OCI-LY7 (cell line): ENCODE data around the gene TTC36. TPM values are rescaled to one million over a fixed set of nuclear protein-coding genes. Genes with fewer than 3 reads are reported as not detected.

Source experiments
- BruUV-seq: library from RNA; stranded (reverse); fragments of 400-500 nt; replicated peaks from 2 replicates; lab custom pipeline; 2021; lab: Mats Ljungman, UMichigan
- CTCF ChIA-PET: fragments of 300-600 bp; sonication (Branson Sonifier 250); formaldehyde crosslinking; loops from one replicate; lab custom pipeline; 2022; ENCODE audit warnings: antibody characterized with exemption; ENCODE audit not compliant: unreplicated experiment; lab: Charles Lee
- POLR2A ChIA-PET: fragments of 300-600 bp; sonication (Branson Sonifier 250); formaldehyde crosslinking; loops from one replicate; lab custom pipeline; 2022; ENCODE audit warnings: antibody characterized with exemption; lab: Charles Lee
- DNase-seq: peaks from one replicate; pipeline ENCODE4 v3.0.0-alpha.2; 2015; ENCODE audit warnings: low spot score
- H2AFZ ChIP-seq: fragments of 200-600 bp; sonication (generic), shearing (Covaris generic); 2 replicates; pipeline ENCODE4 v1.6.1; 2014; ENCODE audit warnings: mild to moderate bottlenecking, antibody characterized with exemption, low read length, moderate library complexity
- H3K27ac ChIP-seq: fragments of 200-600 bp; sonication (generic); 2 replicates; pipeline ENCODE4 v1.5.1; 2014; ENCODE audit warnings: mixed run types, low read depth, mild to moderate bottlenecking, moderate library complexity, low read length, inconsistent platforms; ENCODE audit not compliant: poor library complexity, severe bottlenecking
- H3K36me3 ChIP-seq: fragments of 200-600 bp; sonication (generic); 2 replicates; pipeline ENCODE4 v1.6.1; 2014; ENCODE audit warnings: mild to moderate bottlenecking, antibody characterized with exemption, low read length, moderate library complexity, mixed read lengths; ENCODE audit not compliant: insufficient read depth
- H3K4me1 ChIP-seq: fragments of 200-600 bp; sonication (generic); 2 replicates; pipeline ENCODE4 v1.5.1; 2014; ENCODE audit warnings: mild to moderate bottlenecking, low read length; ENCODE audit not compliant: insufficient read depth, poor library complexity, severe bottlenecking
- H3K4me2 ChIP-seq: fragments of 200-600 bp; sonication (generic); 2 replicates; pipeline ENCODE4 v1.6.1; 2014; ENCODE audit warnings: mild to moderate bottlenecking, low read length
- H3K4me3 ChIP-seq: fragments of 200-600 bp; sonication (generic); 2 replicates; pipeline ENCODE4 v1.5.1; 2014; ENCODE audit warnings: mild to moderate bottlenecking, low read depth, low read length; ENCODE audit not compliant: poor library complexity, severe bottlenecking
- H3K79me2 ChIP-seq: fragments of 200-600 bp; sonication (generic); 2 replicates; pipeline ENCODE4 v1.6.1; 2016; ENCODE audit warnings: low read depth, mild to moderate bottlenecking, low read length, moderate library complexity, mixed read lengths; ENCODE audit not compliant: insufficient read depth
- H3K9me2 ChIP-seq: fragments of 200-600 bp; sonication (generic); 2 replicates; pipeline ENCODE4 v1.6.1; 2016; ENCODE audit warnings: mild to moderate bottlenecking, low read length, mixed read lengths; ENCODE audit not compliant: insufficient read depth
- H3K9me3 ChIP-seq: fragments of 200-600 bp; sonication (generic); 2 replicates; pipeline ENCODE4 v1.6.1; 2014; ENCODE audit warnings: mild to moderate bottlenecking, mixed run types, low read length, mixed read lengths
- H4K20me1 ChIP-seq: fragments of 200-600 bp; sonication (generic); 2 replicates; pipeline ENCODE4 v1.6.1; 2014; ENCODE audit warnings: mild to moderate bottlenecking, antibody characterized with exemption, low read length, moderate library complexity, mixed read lengths; ENCODE audit not compliant: insufficient read depth
- EZH2phosphoT487 ChIP-seq: fragments of 200-600 bp; sonication (generic); IDR thresholded peaks from 2 replicates; pipeline ENCODE4 v1.6.1; 2018; ENCODE audit warnings: low read depth, borderline replicate concordance, mild to moderate bottlenecking, mixed run types, antibody characterized with exemption, low read length, moderate library complexity, mixed read lengths
- intact Hi-C: fragments of 100-400 bp; cut with micrococcal nuclease; formaldehyde crosslinking; loops from one replicate; pipeline ENCODE4 v1.10.0; 2022; ENCODE audit not compliant: unreplicated experiment
- total RNA-seq, 2 experiments: library from RNA; depleted of rRNA in 1 of 2; stranded (reverse); fragments of >200 nt in 1 of 2; shearing (Covaris generic) in 1 of 2; gene quantifications; 2 replicates each; pipeline ENCODE4 v1.2.3, GENCODE V29; 2014 to 2022
- TF ChIP-seq, protein P1 (sequence below): fragments of 200-600 bp; sonication (generic); conservative IDR thresholded peaks from 2 replicates; pipeline ENCODE4 v1.5.1; 2014; ENCODE audit warnings: mild to moderate bottlenecking, antibody characterized with exemption, low read length, moderate library complexity, mixed read lengths

Gene TTC36
- total RNA-seq, 2 experiments from 2014 or later = 0.82 TPM; not detected in 1

DNA sequence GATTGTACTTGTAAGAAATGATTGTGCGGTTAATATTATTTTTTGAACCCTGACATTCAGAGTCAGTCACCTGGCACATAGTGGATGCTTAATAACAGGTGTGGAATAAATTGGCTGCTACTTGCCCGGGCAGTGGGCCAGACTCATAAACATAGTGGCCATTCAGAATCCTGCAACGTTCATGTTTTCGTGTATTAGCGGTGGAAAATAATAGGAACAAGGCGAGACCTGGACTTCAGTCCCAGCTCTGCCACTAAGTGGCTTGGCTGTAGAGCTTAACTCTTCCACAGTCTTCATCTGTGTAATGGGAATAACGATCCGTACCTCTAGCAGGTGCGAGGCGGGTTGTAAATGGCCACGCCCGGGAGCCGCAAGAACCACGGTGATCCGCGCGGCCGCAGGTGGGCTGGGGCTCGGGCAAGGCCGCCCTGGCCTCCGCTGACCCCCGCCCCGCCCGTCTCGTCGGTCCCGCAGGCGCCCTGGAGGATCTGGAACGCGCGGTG lies 3.0 kb downstream of the TTC36 start:
- H3K9me3 ChIP-seq = no peaks in the 10 kb centered on the region
- peaks cover 13% of the 10 kb centered on the region; the same call in 1 of the 2 replicates for H3K36me3 ChIP-seq
- peak overlapping the region; percentile 90 for H3K4me3 ChIP-seq
- H3K79me2 ChIP-seq = no peaks in the 10 kb centered on the region
- H3K4me2 ChIP-seq = peak overlapping the region; percentile 93
- peaks cover 14% of the 10 kb centered on the region for H3K4me1 ChIP-seq
- H3K27ac ChIP-seq = no peak overlapping the region
- ChIA-PET CTCF (no interaction called here), POLR2A (interaction anchor here (0.5 to 0.7 kb wide), 2 partner anchors 13 to 19 kb away, joined by 3 read pairs; no protein-coding TSS in a partner anchor)
- intact Hi-C loops = no loop called here
- no peaks in the 10 kb centered on the region for H4K20me1 ChIP-seq
- BruUV-seq = no TSS peak
- H3K9me2 ChIP-seq = no peaks in the 10 kb centered on the region
- peak overlapping the region; percentile 86 for H2AFZ ChIP-seq
- no peak for TF ChIP-seq EZH2phosphoT487
- TF ChIP-seq, protein P1, sequence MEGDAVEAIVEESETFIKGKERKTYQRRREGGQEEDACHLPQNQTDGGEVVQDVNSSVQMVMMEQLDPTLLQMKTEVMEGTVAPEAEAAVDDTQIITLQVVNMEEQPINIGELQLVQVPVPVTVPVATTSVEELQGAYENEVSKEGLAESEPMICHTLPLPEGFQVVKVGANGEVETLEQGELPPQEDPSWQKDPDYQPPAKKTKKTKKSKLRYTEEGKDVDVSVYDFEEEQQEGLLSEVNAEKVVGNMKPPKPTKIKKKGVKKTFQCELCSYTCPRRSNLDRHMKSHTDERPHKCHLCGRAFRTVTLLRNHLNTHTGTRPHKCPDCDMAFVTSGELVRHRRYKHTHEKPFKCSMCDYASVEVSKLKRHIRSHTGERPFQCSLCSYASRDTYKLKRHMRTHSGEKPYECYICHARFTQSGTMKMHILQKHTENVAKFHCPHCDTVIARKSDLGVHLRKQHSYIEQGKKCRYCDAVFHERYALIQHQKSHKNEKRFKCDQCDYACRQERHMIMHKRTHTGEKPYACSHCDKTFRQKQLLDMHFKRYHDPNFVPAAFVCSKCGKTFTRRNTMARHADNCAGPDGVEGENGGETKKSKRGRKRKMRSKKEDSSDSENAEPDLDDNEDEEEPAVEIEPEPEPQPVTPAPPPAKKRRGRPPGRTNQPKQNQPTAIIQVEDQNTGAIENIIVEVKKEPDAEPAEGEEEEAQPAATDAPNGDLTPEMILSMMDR = no peak
- DNase-seq = no peak

DNA sequence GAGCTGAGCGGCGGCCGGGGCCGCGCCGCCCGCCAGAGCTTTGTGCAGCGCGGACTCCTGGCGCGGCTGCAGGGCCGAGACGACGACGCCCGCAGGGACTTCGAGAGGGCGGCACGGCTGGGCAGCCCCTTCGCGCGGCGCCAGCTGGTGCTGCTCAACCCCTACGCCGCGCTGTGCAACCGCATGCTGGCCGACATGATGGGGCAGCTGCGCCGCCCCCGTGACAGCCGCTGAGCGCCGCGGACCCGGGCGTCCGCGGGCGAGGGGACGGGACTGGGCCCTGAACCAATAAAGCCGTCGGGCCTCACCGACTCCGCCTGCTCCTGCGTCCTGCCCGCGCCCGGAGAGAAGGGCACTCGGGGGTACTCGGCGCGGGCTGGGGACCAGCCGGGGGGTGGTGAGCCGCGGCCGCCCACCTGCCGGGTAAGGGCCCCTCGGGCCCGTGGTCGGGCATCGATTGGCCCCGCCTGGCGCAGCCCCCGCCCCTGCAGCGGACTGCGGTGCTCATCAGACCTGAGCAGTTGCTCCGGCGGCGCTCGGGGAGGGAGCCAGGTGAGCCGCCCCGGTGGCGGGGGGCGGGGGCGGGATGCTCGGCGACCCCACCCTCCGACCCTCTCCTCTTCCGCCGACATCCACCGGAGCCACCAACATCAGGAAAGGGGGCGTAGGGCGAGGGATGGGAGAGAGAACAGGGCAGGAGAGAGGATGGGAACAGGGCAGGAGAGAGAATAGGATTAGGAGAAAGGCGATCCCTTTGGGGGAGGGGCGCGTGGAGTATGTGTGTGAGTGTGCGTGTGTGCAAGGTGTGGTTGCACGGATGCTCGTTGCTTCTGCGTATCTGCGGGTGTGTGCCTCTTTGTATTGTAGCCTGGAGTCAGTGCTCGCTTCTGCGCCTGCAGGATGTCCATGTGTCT lies 3.7 kb downstream of the TTC36 start, which contains the start of gene TMEM25:
TSS of gene TMEM25 (plus strand) at position 510 of the 914 bp plus-strand sequence. CDS start 610 bp downstream, outside the sequence.
- BruUV-seq = no TSS peak
- no peak within 1 kb of the TSS for H3K27ac ChIP-seq
- H2AFZ ChIP-seq = peak within 1 kb of the TSS; percentile 86
- TF ChIP-seq EZH2phosphoT487 = no peak
- TF ChIP-seq, protein P1 = no peak
- POLR2A ChIA-PET = interaction anchor here (0.5 kb wide), 1 partner anchor 14 kb away, joined by 3 read pairs; no protein-coding TSS in a partner anchor
- H4K20me1 ChIP-seq = no peaks in the 10 kb centered on the region
- CTCF ChIA-PET = no interaction called here
- no peaks in the 10 kb centered on the region for H3K79me2 ChIP-seq
- H3K4me2 ChIP-seq = peak within 1 kb of the TSS; percentile 93
- H3K4me3 ChIP-seq = peak within 1 kb of the TSS; percentile 90
- H3K9me3 ChIP-seq = no peaks in the 10 kb centered on the region
- H3K36me3 ChIP-seq = peaks cover 11% of the 10 kb centered on the region; the same call in 1 of the 2 replicates
- DNase-seq = peak; percentile 82
- H3K4me1 ChIP-seq = peaks cover 14% of the 10 kb centered on the region
- no peaks in the 10 kb centered on the region for H3K9me2 ChIP-seq
- intact Hi-C loops = loop anchor here (1.0 kb wide), 1 partner anchor 95 kb away; the partner anchor contains the start of gene KMT2A
